ENCODE results near the gene PHAF1. TPM values are rescaled to one million over a fixed set of nuclear protein-coding genes. Genes with fewer than 3 reads are reported as not detected.
A peak's percentile ranks its signal among the peaks of the same experiment; 100 is the strongest.

PHAF1 gene
- total and polyA plus RNA-seq, 2 of the 13 experiments (the other 11 are each of a cell fraction or from before 2014, with no cell fraction given): 48.3 to 174 TPM

- FAIRE-seq (no peak), DNase-seq (ENCODE audit: low spot score) (no peak), ATAC-seq (peak; percentile 28)
- ChIA-PET POLR2A (interaction anchor here (0.5 to 4.1 kb wide), 15 partner anchors 9 to 245 kb away, joined by 3 to 31 read pairs (median 6); partner anchors contain the start of genes CBFB, FBXL8, NOL3 and PHAF1), CTCF (ENCODE audit: low intra/inter-chr PET ratio, low total read pairs) (no interaction called here)
- H3K9me3 ChIP-seq (ENCODE audit: low read length): no peaks in the 10 kb centered on the region
- BruUV-seq (replicated peaks): no TSS peak
- in situ Hi-C loops (cut with HindIII; ENCODE audit: extremely low pct_ligation_motif_present, low pct_unique_long_range_greater_than_20kb): no loop called here
- intact Hi-C loops (cut with micrococcal nuclease; ENCODE audit: unreplicated experiment): loop anchor here (10.0 kb wide), 1 partner anchor 255 kb away; no protein-coding TSS in a partner anchor
- H2AFZ ChIP-seq (ENCODE audit: low read length): no peak overlapping the region
- H3K9ac ChIP-seq (ENCODE audit: insufficient read depth, low read depth, low read length): peak overlapping the region; percentile 63
- peaks cover 23 to 39% of the 10 kb centered on the region in 2 experiments for H3K36me3 ChIP-seq (replicated peaks in 1 of 2; ENCODE audit: control insufficient read depth in 1 of 2, insufficient read depth in 2 of 2, low read length in 2 of 2)
- peak overlapping the region; percentile 96 for H3K4me2 ChIP-seq (ENCODE audit: low read depth, low read length)
- H3K27me3 ChIP-seq (ENCODE audit: control insufficient read depth in 1 of 2, insufficient read depth in 2 of 2, low read length in 2 of 2): no peaks in the 10 kb centered on the region; a peak in 1 of 5 replicates
- no peaks in the 10 kb centered on the region for H3K79me2 ChIP-seq (ENCODE audit: insufficient read depth, low read length)
- H4K20me1 ChIP-seq (ENCODE audit: insufficient read depth, low read length): peaks cover 9% of the 10 kb centered on the region; the same call in 1 of the 2 replicates
- 84% methylated on average over 71 of the region's 94 CpGs for WGBS (ENCODE audit: low lambda C conversion rate)
- H3K27ac ChIP-seq (ENCODE audit: extremely low read length, insufficient read depth, low read length): peak overlapping the region; percentile 1
- H3K4me3 ChIP-seq (replicated peaks in 1 of 3; ENCODE audit: insufficient read depth in 1 of 3, low read depth in 2 of 3, low read length in 3 of 3): peak overlapping the region; percentile 64 to 77 (median 73)
- peaks cover 18% of the 10 kb centered on the region for H3K4me1 ChIP-seq (ENCODE audit: insufficient read depth, low read length)
- TF ChIP-seq BRD4 (CRISPR knock-in tag; IDR thresholded peaks at IDR 0.05) (0 out of 2 replicates have a peak, but pooled peaks have one; percentile 41), NAIF1 (CRISPR knock-in tag; IDR thresholded peaks at IDR 0.05; ENCODE audit: borderline replicate concordance) (no peak), ZNF530 (CRISPR knock-in tag; IDR thresholded peaks at IDR 0.05; ENCODE audit: low read depth) (no peak), ETV5 (CRISPR knock-in tag; IDR thresholded peaks at IDR 0.05; ENCODE audit: borderline replicate concordance) (peak; percentile 28; the same call in 1 of the 2 replicates), CREBL2 (CRISPR knock-in tag; IDR thresholded peaks at IDR 0.05; ENCODE audit: borderline replicate concordance) (0 out of 2 replicates have a peak, but pooled peaks have one; percentile 44), JUNB (CRISPR knock-in tag; IDR thresholded peaks at IDR 0.05; ENCODE audit: borderline replicate concordance) (no peak), ZNF160 (CRISPR knock-in tag; IDR thresholded peaks at IDR 0.05) (no peak), ZNF691 (CRISPR knock-in tag; IDR thresholded peaks at IDR 0.05; ENCODE audit: borderline replicate concordance, low read depth) (no peak), EHMT2 (IDR thresholded peaks at IDR 0.05; ENCODE audit: borderline replicate concordance, low read depth, low read length) (no peak), ARID2 (CRISPR knock-in tag; IDR thresholded peaks at IDR 0.05; ENCODE audit: borderline replicate concordance) (no peak), ZNF788 (CRISPR knock-in tag; IDR thresholded peaks at IDR 0.05; ENCODE audit: borderline replicate concordance) (no peak; the same call in 1 of the 2 replicates), ZZZ3 (CRISPR knock-in tag; IDR thresholded peaks at IDR 0.05; ENCODE audit: borderline replicate concordance) (no peak), AGO2 (optimal IDR thresholded peaks at IDR 0.05; ENCODE audit: low read depth, low read length) (peak; percentile 85), ZNF235 (CRISPR knock-in tag; IDR thresholded peaks at IDR 0.05; ENCODE audit: borderline replicate concordance) (0 out of 2 replicates have a peak, but pooled peaks have one; percentile 38), NPAS2 (CRISPR knock-in tag; IDR thresholded peaks at IDR 0.05; ENCODE audit: borderline replicate concordance) (no peak)
- TF ChIP-seq, protein P1, sequence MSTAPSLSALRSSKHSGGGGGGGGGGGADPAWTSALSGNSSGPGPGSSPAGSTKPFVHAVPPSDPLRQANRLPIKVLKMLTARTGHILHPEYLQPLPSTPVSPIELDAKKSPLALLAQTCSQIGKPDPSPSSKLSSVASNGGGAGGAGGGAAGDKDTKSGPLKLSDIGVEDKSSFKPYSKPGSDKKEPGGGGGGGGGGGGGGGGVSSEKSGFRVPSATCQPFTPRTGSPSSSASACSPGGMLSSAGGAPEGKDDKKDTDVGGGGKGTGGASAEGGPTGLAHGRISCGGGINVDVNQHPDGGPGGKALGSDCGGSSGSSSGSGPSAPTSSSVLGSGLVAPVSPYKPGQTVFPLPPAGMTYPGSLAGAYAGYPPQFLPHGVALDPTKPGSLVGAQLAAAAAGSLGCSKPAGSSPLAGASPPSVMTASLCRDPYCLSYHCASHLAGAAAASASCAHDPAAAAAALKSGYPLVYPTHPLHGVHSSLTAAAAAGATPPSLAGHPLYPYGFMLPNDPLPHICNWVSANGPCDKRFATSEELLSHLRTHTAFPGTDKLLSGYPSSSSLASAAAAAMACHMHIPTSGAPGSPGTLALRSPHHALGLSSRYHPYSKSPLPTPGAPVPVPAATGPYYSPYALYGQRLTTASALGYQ (CRISPR knock-in tag; IDR thresholded peaks at IDR 0.05): peak; percentile 27; the same call in 1 of the 2 replicates
- TF ChIP-seq, protein P2, sequence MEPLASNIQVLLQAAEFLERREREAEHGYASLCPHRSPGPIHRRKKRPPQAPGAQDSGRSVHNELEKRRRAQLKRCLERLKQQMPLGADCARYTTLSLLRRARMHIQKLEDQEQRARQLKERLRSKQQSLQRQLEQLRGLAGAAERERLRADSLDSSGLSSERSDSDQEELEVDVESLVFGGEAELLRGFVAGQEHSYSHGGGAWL (CRISPR knock-in tag; IDR thresholded peaks at IDR 0.05): 0 out of 2 replicates have a peak, but pooled peaks have one; percentile 52
Measured at GRCh38 chr16:67150047-67150832, 40.5 kb downstream of the PHAF1 start.

Data from HepG2 (cell line).